GM21360 (cell line): Measurements from ENCODE around the gene CBFA2T3.
A peak's percentile ranks its signal among the peaks of the same experiment; 100 is the strongest.

Experiments used
- ATAC-seq: cut with Tn5 transposase; IDR thresholded peaks from one replicate; pipeline ENCODE4 v1.9.1; 2021; ENCODE audit warnings: mild to moderate bottlenecking, moderate library complexity; ENCODE audit not compliant: unreplicated experiment

The CBFA2T3 gene

GRCh38 chr16:88977812-88978607, 1.0 kb upstream of the CBFA2T3 start:
- no peak for ATAC-seq

DNA sequence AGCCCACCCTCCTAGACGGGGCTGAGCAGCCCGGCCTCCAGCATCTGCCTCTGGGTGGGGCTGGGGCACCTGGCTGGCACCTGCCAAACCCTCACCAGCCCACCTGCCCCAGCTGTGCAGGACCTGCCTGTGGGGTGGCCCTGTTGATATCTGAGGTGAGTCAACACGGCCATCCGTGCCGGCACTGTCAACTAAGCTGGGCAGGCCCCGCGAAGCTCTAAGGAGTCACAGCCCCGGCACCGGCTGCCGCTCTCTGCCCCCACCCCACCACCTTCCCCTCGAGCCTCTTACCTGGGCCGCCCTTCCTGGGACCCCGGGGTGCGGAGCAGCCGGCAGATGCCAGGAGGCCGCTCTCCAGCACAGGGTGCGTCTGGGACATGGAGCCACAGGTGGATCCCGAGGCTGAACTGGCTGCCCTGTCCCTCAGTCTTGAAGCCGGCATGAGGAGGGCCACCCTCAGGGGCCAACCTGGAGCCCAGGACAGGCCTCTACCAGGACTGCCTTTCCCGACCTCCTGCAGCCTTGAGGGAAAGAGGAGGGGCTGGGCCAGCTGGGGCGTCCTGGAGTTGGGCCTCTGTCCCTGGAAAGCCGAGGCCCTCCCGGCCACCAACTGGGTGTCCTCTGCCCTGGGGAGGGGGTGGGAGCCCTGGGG, 515 bp downstream of the CBFA2T3 start:
- no peak for ATAC-seq

GRCh38 chr16:88975511-88976061, 1.4 kb downstream of the CBFA2T3 start:
- no peak for ATAC-seq

- ATAC-seq = no peak
These were observed 2.1 kb downstream of the CBFA2T3 start for GRCh38 chr16:88974916-88975215.

- ATAC-seq = no peak
These were observed 2.7 kb downstream of the CBFA2T3 start for GRCh38 chr16:88974080-88974915.

DNA sequence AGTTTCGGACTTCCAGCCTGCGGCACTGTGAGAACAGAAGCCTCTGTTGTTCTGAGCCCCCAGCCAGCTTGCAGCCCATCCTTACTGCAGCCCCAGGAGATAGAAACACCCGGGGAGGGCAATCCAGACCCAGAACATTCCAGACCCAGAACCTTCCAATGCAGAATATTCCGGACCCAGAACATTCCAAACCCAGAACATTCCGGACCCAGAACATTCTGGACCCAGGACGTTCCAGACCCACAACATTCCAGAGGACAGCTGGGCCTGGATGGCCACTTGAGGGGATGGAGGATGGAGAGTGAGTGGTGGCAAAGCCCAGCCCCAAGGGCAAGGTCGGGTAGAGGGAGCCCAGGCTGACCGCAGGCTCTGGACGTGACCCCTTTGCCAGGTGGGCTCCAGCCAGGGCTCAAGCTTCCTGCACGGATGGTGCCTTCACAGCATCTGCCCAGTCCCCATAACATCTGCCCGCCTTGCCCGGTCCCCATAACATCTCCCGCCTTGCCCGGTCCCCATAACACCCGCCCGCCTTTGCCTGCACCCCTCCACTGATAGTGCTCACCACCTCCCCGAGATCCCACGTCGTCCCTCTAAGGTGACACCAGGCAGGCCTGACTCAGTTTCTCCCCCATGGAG, 3.5 kb downstream of the CBFA2T3 start:
- ATAC-seq = no peak

- no peak for ATAC-seq
These were observed 4.0 kb downstream of the CBFA2T3 start for GRCh38 chr16:88973007-88973410.

GRCh38 chr16:88972349-88972748, 4.7 kb downstream of the CBFA2T3 start:
- no peak for ATAC-seq

GRCh38 chr16:88971371-88972097, 5.5 kb downstream of the CBFA2T3 start:
- ATAC-seq = peak; percentile 22

GRCh38 chr16:88970539-88971065, 6.4 kb downstream of the CBFA2T3 start:
- ATAC-seq = no peak

DNA sequence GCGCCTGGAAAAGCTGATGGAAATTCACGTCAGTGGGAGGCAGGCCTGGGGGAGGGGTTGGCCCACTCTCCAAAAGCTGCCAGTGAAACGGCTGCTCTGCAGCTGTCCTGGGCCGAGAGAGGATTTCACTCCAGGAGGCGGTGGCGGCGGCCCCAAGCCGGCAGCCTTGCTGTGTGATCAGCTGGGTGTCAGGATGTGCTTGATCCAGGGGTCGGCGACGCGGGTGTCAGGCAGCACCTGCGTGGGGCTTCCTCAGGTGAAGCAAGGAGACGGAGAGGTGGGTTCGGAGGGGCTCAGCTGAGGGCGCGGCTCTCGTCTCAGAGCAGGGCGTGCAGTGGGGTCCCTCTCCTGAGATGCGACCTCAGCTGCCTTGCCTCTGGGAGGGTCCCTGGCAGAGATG, 7.0 kb downstream of the CBFA2T3 start:
- no peak for ATAC-seq

- no peak for ATAC-seq
These were observed 7.6 kb downstream of the CBFA2T3 start for GRCh38 chr16:88969361-88969831.

DNA sequence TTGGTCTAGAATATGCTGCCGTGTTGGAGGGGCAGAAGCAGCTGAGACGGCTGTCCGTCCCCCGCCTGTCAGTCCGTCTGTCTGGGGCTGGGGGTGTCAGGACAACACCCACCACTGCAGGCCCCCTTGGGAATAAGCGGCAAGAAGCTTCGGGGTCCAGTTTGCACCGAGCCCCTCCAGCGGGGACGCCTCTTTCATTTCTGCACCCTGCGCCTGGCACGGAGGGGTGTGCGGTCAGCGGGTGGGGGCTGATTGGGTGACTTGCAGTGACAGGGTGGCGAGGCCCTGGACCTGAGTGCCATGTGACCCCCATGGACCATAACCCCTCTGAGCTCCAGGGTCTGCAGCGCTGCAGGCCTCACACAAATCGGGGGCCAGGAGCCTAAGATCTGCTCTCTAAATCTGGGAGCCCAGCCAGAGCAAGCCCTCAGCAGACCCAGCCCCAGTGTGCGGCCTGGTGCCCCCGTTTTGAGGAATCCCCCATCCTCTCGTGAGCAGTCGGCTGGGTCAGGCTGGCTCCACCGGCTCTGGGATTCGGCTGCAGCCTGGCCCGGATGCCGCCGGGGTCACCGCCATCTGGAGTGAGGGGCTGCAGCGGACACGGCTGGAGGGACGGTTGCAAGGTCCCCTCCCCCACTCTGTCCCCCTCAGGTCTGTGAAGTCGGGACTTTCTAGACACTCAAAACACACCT, 8.3 kb downstream of the CBFA2T3 start:
- no peak for ATAC-seq

- ATAC-seq = peak; percentile 41
These were observed 9.0 kb downstream of the CBFA2T3 start for GRCh38 chr16:88967830-88968588.

DNA sequence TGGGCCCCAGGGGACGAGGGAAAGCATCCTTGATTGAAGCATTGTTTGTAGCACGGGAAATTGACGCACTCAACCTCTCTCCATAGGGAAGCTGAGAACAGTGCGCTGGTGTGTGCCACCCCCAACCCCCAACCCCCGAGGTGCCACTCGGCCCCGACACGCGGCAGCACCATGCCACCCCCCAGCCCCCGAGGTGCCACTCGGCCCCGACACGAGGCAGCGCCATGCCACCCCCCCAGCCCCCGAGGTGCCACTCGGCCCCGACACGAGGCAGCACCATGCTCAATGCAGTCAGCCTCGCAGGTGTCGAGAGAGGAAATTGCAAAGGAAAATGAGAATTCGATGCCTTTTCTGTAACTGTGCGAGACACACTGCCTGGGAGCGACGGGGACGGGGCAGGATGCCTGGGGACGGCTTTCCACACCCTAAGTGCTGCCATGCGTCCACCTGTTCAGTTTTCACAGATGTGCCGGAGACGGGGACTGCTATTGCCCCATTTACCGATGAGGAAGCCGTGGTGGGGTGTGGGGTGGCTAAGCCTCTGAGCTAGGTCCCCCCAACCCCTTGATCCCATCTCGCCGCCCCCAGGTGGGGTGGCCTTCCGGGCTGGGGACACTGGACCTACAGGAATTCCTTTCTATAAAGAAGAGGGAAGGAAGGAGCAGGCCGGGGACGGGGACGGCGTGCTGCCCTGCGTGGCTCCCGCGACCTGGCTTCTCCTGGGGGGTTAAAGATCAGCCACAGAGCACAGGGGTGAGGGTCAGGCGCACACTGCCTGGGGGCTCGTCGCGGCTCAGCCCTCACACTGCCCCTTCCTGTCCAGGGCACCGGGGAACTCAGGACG, 9.8 kb downstream of the CBFA2T3 start:
- no peak for ATAC-seq

GRCh38 chr16:88965826-88966480, 11.1 kb downstream of the CBFA2T3 start:
- ATAC-seq = no peak

DNA sequence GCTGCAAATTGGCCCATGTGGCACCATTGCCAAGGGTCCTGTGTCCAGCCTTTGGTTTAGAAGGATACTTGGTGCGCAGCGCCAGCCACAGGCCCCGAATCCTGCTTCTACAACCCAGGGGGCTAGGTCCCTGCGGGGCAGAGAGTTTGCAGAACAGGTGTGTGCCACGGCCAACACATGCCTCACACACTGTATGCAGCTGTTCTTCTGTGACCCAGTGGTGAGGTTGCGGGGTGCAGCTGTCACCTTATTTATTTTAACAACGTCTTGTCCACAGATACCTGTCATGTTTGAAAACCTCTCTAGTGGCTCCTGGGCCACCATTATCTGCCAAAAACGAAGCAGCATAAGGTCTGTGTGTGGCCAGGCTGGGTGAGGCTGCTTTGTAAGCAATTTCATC, 11.6 kb downstream of the CBFA2T3 start:
- no peak for ATAC-seq
